CD14-positive monocyte (primary cell): ENCODE results near the gene TNFAIP1. TPM values are rescaled to one million over a fixed set of nuclear protein-coding genes. Genes with fewer than 3 reads are reported as not detected.
A peak's percentile ranks its signal among the peaks of the same experiment; 100 is the strongest.

Experiments used
- DNase-seq, 3 donors: peaks; one replicate each; pipeline ENCODE4 v3.0.0-alpha.2; 2011 to 2022
- H2AFZ ChIP-seq: 2 replicates; pipeline ENCODE4 v1.6.0; 2012; ENCODE audit warnings: mild to moderate bottlenecking, low read depth, low read length, inconsistent platforms; ENCODE audit not compliant: insufficient read depth, poor library complexity, severe bottlenecking
- H3K27ac ChIP-seq, 2 donors: 1 replicate in 1 of 2; 2 replicates in 1 of 2; pipeline ENCODE4 v1.5.1; 2012 to 2013; ENCODE audit warnings: low read length in 2 of 2, control low read depth in 1 of 2, inconsistent platforms in 1 of 2, low read depth in 1 of 2, mild to moderate bottlenecking in 1 of 2
- H3K27me3 ChIP-seq, 2 donors: one replicate each; pipeline versions ENCODE4 v1.6.0 to v1.6.1; 2011 to 2013; ENCODE audit warnings: low read length in 2 of 2; ENCODE audit not compliant: control insufficient read depth in 2 of 2, insufficient read depth in 2 of 2
- H3K36me3 ChIP-seq, 2 donors: replicated peaks in 1 of 2; 1 replicate in 1 of 2; 2 replicates in 1 of 2; pipeline versions ENCODE4 v1.5.1 to v1.6.1; 2012 to 2013; ENCODE audit warnings: low read length in 2 of 2, control low read depth in 1 of 2, inconsistent platforms in 1 of 2, mild to moderate bottlenecking in 1 of 2; ENCODE audit not compliant: insufficient read depth in 2 of 2, control insufficient read depth in 1 of 2
- H3K4me1 ChIP-seq, 2 donors: 1 replicate in 1 of 2; 2 replicates in 1 of 2; pipeline versions ENCODE4 v1.5.1 to v1.6.1; 2012 to 2013; ENCODE audit warnings: low read length in 2 of 2, control low read depth in 1 of 2, inconsistent platforms in 1 of 2, mild to moderate bottlenecking in 1 of 2, moderate library complexity in 1 of 2; ENCODE audit not compliant: insufficient read depth in 2 of 2, control insufficient read depth in 1 of 2
- H3K4me2 ChIP-seq: replicated peaks from 2 replicates; pipeline ENCODE3; 2012; ENCODE audit warnings: low read length, moderate library complexity, mild to moderate bottlenecking; ENCODE audit not compliant: poor library complexity, severe bottlenecking; ENCODE audit errors: extremely low read depth
- H3K4me3 ChIP-seq, 3 experiments: fragments of 200-600 bp in 1 of 3; sonication (generic) in 1 of 3; replicated peaks in 1 of 3; 1 replicate in 2 of 3; 2 replicates in 1 of 3; pipeline ENCODE4 v1.5.1; 2011 to 2013; ENCODE audit warnings: low read length in 3 of 3, mild to moderate bottlenecking in 3 of 3, control low read depth in 2 of 3, low read depth in 2 of 3, inconsistent platforms in 1 of 3, moderate library complexity in 1 of 3
- H3K79me2 ChIP-seq: 2 replicates; pipeline ENCODE4 v1.6.0; 2012; ENCODE audit warnings: mild to moderate bottlenecking, control low read depth, inconsistent platforms, low read length, moderate library complexity; ENCODE audit not compliant: insufficient read depth
- H3K9ac ChIP-seq: 2 replicates; pipeline ENCODE4 v1.6.0; 2017; ENCODE audit warnings: low read length, mild to moderate bottlenecking; ENCODE audit not compliant: insufficient read depth, poor library complexity, severe bottlenecking
- H3K9me3 ChIP-seq, 2 donors: replicated peaks in 1 of 2; 1 replicate in 1 of 2; 2 replicates in 1 of 2; pipeline versions ENCODE4 v1.5.1 to v1.6.1; 2012 to 2013; ENCODE audit warnings: low read length in 2 of 2, control low read depth in 1 of 2; ENCODE audit not compliant: control insufficient read depth in 1 of 2, insufficient read depth in 1 of 2
- H4K20me1 ChIP-seq: 2 replicates; pipeline ENCODE4 v1.6.0; 2012; ENCODE audit warnings: mild to moderate bottlenecking, low read length, control low read depth, moderate library complexity; ENCODE audit not compliant: insufficient read depth
- H3K27ac Mint-ChIP-seq, 7 donors: one replicate each; pipeline ENCODE4 v1.8.0; 2020; ENCODE audit warnings: mild to moderate bottlenecking in 7 of 7, mixed read lengths in 7 of 7, moderate library complexity in 6 of 7, inconsistent platforms in 2 of 7
- H3K27me3 Mint-ChIP-seq, 3 donors: one replicate each; pipeline ENCODE4 v1.8.0; 2021 to 2022; ENCODE audit warnings: low read depth in 3 of 3, mild to moderate bottlenecking in 3 of 3, mixed read lengths in 3 of 3, moderate library complexity in 3 of 3, inconsistent platforms in 1 of 3
- H3K36me3 Mint-ChIP-seq, 2 donors: one replicate each; pipeline ENCODE4 v1.8.0; 2020; ENCODE audit warnings: mixed read lengths in 2 of 2, inconsistent platforms in 1 of 2, mild to moderate bottlenecking in 1 of 2
- H3K4me1 Mint-ChIP-seq: one replicate; pipeline ENCODE4 v1.8.0; 2020; ENCODE audit warnings: mild to moderate bottlenecking, mixed read lengths
- H3K4me3 Mint-ChIP-seq, 2 donors: one replicate each; pipeline ENCODE4 v1.8.0; 2020; ENCODE audit warnings: mild to moderate bottlenecking in 2 of 2, mixed read lengths in 2 of 2, moderate library complexity in 1 of 2
- H3K9me3 Mint-ChIP-seq, 7 donors: one replicate each; pipeline ENCODE4 v1.8.0; 2020 to 2022; ENCODE audit warnings: mixed read lengths in 7 of 7, mild to moderate bottlenecking in 6 of 7, moderate library complexity in 6 of 7, inconsistent platforms in 2 of 7
- CTCF ChIP-seq: fragments of 200-600 bp; IDR thresholded peaks from one replicate; pipeline ENCODE4 v1.8.0; 2022; ENCODE audit warnings: antibody characterized with exemption, mild to moderate bottlenecking
- WGBS: methylation state at CpG from one replicate; pipeline ENCODE4 v1.1.5; 2013; ENCODE audit warnings: missing lambda C conversion rate; ENCODE audit not compliant: insufficient coverage; 5-methylcytosine and 5-hydroxymethylcytosine counted together
- intact Hi-C, 2 donors: fragments of 100-400 bp; cut with micrococcal nuclease; formaldehyde crosslinking; loops; one replicate each; pipeline versions ENCODE4 v1.15.0 to v1.15.1; 2023
- polyA plus RNA-seq, 3 donors: library from polyadenylated mRNA; depleted of rRNA in 1 of 3; unstranded in 2 of 3; stranded (reverse) in 1 of 3; fragments of 300-500 nt in 2 of 3; fragments of >200 nt in 1 of 3; fragmentation: Illumina TruSeq in 2 of 3; gene quantifications; 1 replicate in 2 of 3; 2 replicates in 1 of 3; pipeline ENCODE4 v1.2.3, GENCODE V29; 2012 to 2021

TNFAIP1 gene
- polyA plus RNA-seq, 3 donors = 7.2 to 9.5 (median 9.4) TPM

GRCh38 chr17:28363776-28364650, 28.5 kb downstream of the TNFAIP1 start:
- peaks cover 59 to 79% of the 10 kb centered on the region in 2 donors for H3K36me3 Mint-ChIP-seq
- Histone ChIP-seq H3K79me2 (peaks cover under 1% of the 10 kb centered on the region), H3K4me2 (no peak overlapping the region), H3K27me3 (no peaks in the 10 kb centered on the region), H3K36me3 (peaks cover 64 to 66% of the 10 kb centered on the region in 2 donors), H3K27ac (no peak overlapping the region), H4K20me1 (peaks cover 9% of the 10 kb centered on the region), H3K9ac (no peak overlapping the region), H3K4me3 (no peak overlapping the region), H3K9me3 (no peaks in the 10 kb centered on the region), H3K4me1 (no peaks in the 10 kb centered on the region), H2AFZ (no peak overlapping the region)
- no peak for DNase-seq
- no peaks in the 10 kb centered on the region for H3K4me1 Mint-ChIP-seq
- H3K4me3 Mint-ChIP-seq = no peak overlapping the region
- intact Hi-C loops = no loop called here
- 96% methylated on average over 8 of the region's 8 CpGs for WGBS
- TF ChIP-seq CTCF = no peak
- H3K27me3 Mint-ChIP-seq = peaks cover 0 to 2% (median 1%) of the 10 kb centered on the region in 3 donors
- no peaks in the 10 kb centered on the region for H3K9me3 Mint-ChIP-seq
- peak overlapping the region in 1 of 7 donors; percentile 38 for H3K27ac Mint-ChIP-seq

- WGBS = 96% methylated on average over 8 of the region's 13 CpGs
- H2AFZ ChIP-seq = no peak within 1 kb of the TSS
- TF ChIP-seq CTCF = no peak
- Mint-ChIP-seq H3K9me3 (no peaks in the 10 kb centered on the region), H3K36me3 (peaks cover 52 to 78% of the 10 kb centered on the region in 2 donors), H3K27ac (peak within 1 kb of the TSS in 2 of 7 donors; percentile 6 to 13), H3K4me1 (peaks cover 2% of the 10 kb centered on the region), H3K4me3 (no peak within 1 kb of the TSS), H3K27me3 (peaks cover 0 to 2% (median 1%) of the 10 kb centered on the region in 3 donors)
- H4K20me1 ChIP-seq = peaks cover 9% of the 10 kb centered on the region
- no peak within 1 kb of the TSS for H3K27ac ChIP-seq
- H3K4me3 ChIP-seq = no peak within 1 kb of the TSS
- no peaks in the 10 kb centered on the region for H3K27me3 ChIP-seq
- intact Hi-C loops = no loop called here
- H3K9ac ChIP-seq = no peak within 1 kb of the TSS
- no peak within 1 kb of the TSS for H3K4me2 ChIP-seq
- no peak for DNase-seq
- H3K36me3 ChIP-seq = peaks cover 58 to 59% of the 10 kb centered on the region in 2 donors
- H3K9me3 ChIP-seq = no peaks in the 10 kb centered on the region
- H3K4me1 ChIP-seq = peaks cover under 1 to 2% of the 10 kb centered on the region in 2 donors
- H3K79me2 ChIP-seq = no peaks in the 10 kb centered on the region
Observed at GRCh38 chr17:28364665-28365363, 29.3 kb downstream of the TNFAIP1 start, which contains the start of gene SEBOX. Gene SEBOX, minus strand, starts transcription at chr17:28365199. Its CDS starts 48 bp downstream, at chr17:28365151.
